ENCODE measurements around the gene CSTB.

CSTB gene

GRCh38 chr21:43728154-43728466, 48.0 kb downstream of the CSTB start:
- TF ChIP-seq CTCF (IDR thresholded peaks at IDR 0.05; ENCODE audit: low read depth, low read length): no peak
- no peak for DNase-seq (ENCODE audit: extremely low read depth, low read depth)

GRCh38 chr21:43727519-43728153, 48.5 kb downstream of the CSTB start:
- TF ChIP-seq CTCF (IDR thresholded peaks at IDR 0.05; ENCODE audit: low read depth, low read length): no peak
- DNase-seq (ENCODE audit: extremely low read depth, low read depth): no peak

GRCh38 chr21:43726686-43727518, 49.2 kb downstream of the CSTB start:
- no peak for DNase-seq (ENCODE audit: extremely low read depth, low read depth)
- no peak for TF ChIP-seq CTCF (IDR thresholded peaks at IDR 0.05; ENCODE audit: low read depth, low read length)
